Gastrocnemius medialis (tissue), 4 donors: ENCODE results near the gene IL18RAP.

ENCODE experiments used
- POLR2A ChIP-seq, 2 donors: fragments of 450-650 bp; IDR thresholded peaks; one replicate each; pipeline ENCODE4 v1.6.1; 2017; ENCODE audit warnings: antibody characterized with exemption in 2 of 2, mild to moderate bottlenecking in 2 of 2, moderate library complexity in 2 of 2
- TF ChIP-seq, protein P1 (sequence below), 5 experiments: fragments of 450-650 bp in 3 of 5; fragments of 200-600 bp in 2 of 5; sonication (generic) in 2 of 5; IDR thresholded peaks in 4 of 5; conservative IDR thresholded peaks in 1 of 5; 1 replicate in 4 of 5; 2 replicates in 1 of 5; pipeline ENCODE4 v1.5.1; 2016 to 2019; ENCODE audit warnings: antibody characterized with exemption in 5 of 5, mild to moderate bottlenecking in 3 of 5, moderate library complexity in 3 of 5

GRCh38 chr2:102470168-102470567 lies 47.2 kb downstream of the IL18RAP start:
- TF ChIP-seq, protein P1, sequence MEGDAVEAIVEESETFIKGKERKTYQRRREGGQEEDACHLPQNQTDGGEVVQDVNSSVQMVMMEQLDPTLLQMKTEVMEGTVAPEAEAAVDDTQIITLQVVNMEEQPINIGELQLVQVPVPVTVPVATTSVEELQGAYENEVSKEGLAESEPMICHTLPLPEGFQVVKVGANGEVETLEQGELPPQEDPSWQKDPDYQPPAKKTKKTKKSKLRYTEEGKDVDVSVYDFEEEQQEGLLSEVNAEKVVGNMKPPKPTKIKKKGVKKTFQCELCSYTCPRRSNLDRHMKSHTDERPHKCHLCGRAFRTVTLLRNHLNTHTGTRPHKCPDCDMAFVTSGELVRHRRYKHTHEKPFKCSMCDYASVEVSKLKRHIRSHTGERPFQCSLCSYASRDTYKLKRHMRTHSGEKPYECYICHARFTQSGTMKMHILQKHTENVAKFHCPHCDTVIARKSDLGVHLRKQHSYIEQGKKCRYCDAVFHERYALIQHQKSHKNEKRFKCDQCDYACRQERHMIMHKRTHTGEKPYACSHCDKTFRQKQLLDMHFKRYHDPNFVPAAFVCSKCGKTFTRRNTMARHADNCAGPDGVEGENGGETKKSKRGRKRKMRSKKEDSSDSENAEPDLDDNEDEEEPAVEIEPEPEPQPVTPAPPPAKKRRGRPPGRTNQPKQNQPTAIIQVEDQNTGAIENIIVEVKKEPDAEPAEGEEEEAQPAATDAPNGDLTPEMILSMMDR (IDR thresholded peaks at IDR 0.05 in 4 of 5, conservative IDR thresholded peaks at IDR 0.05 in 1 of 5), result no peak
- no peak for TF ChIP-seq POLR2A (IDR thresholded peaks at IDR 0.05)
